Bronchial epithelial cell (primary cell): Measurements from ENCODE around the gene DENND1A. TPM values are rescaled to one million over a fixed set of nuclear protein-coding genes. Genes with fewer than 3 reads are reported as not detected.

Experiments used
- DNase-seq: peaks from one replicate; pipeline ENCODE4 v3.0.0-alpha.2; 2010; ENCODE audit warnings: low read depth
- FAIRE-seq: peaks from 2 replicates; lab custom pipeline; 2011; peaks lifted over from hg19 to GRCh38; lab: Jason Lieb, UNC
- H3K27me3 ChIP-seq: 2 replicates; pipeline ENCODE4 v1.5.1; 2011; ENCODE audit warnings: low read length; ENCODE audit not compliant: control insufficient read depth, insufficient read depth
- H3K36me3 ChIP-seq: 2 replicates; pipeline ENCODE4 v1.5.1; 2011; ENCODE audit warnings: low read length; ENCODE audit not compliant: control insufficient read depth, insufficient read depth
- H3K4me3 ChIP-seq: 2 replicates; pipeline ENCODE4 v1.5.1; 2011; ENCODE audit warnings: mild to moderate bottlenecking, low read depth, low read length, control low read depth
- total RNA-seq: library from RNA; depleted of rRNA; stranded (reverse); fragments of >200 nt; gene quantifications from 2 replicates; pipeline ENCODE4 v1.2.1, GENCODE V29; 2014
- TF ChIP-seq, protein P1 (sequence below): IDR thresholded peaks from 2 replicates; pipeline ENCODE4 v1.5.1; 2011; ENCODE audit warnings: mild to moderate bottlenecking, moderate library complexity, low read length, control low read depth, inconsistent platforms; ENCODE audit not compliant: insufficient read depth, severe bottlenecking

The DENND1A gene
- total RNA-seq, 1 donor from 2014 or later = 6.1 TPM

DNA sequence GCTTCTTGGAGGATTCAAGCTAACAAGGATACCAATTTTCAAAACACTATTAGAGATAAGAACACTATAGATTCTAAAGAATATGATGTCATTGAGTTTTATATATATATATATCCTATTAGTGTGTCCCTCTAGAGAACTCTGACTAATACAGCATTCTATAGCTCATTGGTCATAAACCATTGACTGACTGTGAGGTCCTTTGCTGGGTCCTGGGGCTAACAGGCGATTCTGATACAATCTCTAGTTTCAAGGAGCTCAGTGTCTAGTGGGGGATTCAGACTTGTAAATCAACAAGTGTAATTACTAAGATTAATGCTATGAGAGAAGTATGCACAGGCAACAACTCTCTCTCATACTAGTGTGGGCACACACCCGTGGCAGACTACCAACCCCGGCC, 234.5 kb downstream of the DENND1A start:
- no peaks in the 10 kb centered on the region for H3K36me3 ChIP-seq
- no peaks in the 10 kb centered on the region for H3K27me3 ChIP-seq
- FAIRE-seq (no peak), DNase-seq (peak; percentile 13)
- TF ChIP-seq, protein P1, sequence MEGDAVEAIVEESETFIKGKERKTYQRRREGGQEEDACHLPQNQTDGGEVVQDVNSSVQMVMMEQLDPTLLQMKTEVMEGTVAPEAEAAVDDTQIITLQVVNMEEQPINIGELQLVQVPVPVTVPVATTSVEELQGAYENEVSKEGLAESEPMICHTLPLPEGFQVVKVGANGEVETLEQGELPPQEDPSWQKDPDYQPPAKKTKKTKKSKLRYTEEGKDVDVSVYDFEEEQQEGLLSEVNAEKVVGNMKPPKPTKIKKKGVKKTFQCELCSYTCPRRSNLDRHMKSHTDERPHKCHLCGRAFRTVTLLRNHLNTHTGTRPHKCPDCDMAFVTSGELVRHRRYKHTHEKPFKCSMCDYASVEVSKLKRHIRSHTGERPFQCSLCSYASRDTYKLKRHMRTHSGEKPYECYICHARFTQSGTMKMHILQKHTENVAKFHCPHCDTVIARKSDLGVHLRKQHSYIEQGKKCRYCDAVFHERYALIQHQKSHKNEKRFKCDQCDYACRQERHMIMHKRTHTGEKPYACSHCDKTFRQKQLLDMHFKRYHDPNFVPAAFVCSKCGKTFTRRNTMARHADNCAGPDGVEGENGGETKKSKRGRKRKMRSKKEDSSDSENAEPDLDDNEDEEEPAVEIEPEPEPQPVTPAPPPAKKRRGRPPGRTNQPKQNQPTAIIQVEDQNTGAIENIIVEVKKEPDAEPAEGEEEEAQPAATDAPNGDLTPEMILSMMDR = no peak
- no peak overlapping the region for H3K4me3 ChIP-seq

DNA sequence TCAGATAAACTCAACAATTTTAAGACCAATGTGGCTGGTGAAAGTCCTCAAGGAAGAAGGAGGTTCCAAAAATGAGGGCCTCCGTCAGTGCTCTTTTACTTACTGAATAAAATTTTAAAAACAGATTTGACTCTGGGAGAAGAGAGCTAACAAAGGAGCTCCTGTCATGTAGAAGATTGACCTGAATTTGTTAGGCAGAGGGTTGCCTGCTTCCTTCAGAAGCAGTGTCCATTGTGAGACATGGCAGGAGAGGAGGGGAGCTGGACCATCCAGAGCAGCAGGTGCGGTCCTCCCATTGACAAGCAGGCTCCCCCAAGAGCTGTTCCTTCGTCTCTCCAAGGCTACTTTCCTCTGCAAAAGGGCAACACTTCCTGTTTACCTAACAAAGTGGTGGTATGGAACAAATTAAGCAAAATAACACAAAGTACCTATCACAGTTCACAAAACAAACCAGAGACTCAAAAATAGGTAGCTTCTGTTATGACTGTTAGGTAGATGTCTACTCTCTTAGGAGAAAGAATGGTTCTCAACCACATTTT, 238.1 kb downstream of the DENND1A start:
- TF ChIP-seq, protein P1 = no peak
- Histone ChIP-seq H3K27me3 (no peaks in the 10 kb centered on the region), H3K36me3 (no peaks in the 10 kb centered on the region), H3K4me3 (no peak overlapping the region)
- DNase-seq = no peak
- no peak for FAIRE-seq

DNA sequence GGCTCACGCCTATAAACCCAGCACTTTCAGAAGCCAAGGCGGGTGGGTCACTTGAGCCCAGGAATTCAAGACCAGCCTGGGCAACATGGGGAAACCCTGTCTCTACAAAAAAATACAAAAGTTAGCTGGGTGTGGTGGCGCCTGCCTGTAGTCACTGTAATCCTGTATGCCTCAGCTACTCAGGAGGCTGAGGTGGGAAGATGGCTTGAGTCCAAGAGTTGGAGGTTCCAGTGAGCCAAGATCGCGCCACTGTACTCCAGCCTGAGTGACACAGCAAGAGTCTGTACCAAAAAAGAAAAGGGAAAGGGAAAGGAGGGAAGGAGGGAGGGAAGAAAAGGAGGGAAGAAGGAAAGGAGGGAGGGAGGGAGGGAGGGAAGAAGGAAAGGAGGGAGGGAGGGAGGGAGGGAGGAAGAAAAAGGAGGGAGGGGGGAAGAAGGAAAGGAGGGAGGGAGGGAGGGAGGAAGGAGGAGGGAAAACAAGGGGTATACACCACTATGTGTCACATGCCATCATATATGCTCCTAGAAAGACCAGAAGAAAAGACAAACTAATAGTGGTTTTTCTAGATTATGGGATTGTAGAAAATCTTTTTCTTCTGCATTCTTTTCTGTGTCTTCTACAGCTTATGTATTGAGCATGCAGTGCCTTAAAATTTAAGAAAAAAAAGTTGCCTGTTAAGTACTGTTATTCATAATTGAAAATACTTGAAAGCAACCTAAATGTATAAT, 240.1 kb downstream of the DENND1A start:
- Histone ChIP-seq H3K27me3 (no peaks in the 10 kb centered on the region), H3K36me3 (no peaks in the 10 kb centered on the region), H3K4me3 (no peak overlapping the region)
- no peak for FAIRE-seq
- DNase-seq = peak; percentile 51
- TF ChIP-seq, protein P1 = no peak

DNA sequence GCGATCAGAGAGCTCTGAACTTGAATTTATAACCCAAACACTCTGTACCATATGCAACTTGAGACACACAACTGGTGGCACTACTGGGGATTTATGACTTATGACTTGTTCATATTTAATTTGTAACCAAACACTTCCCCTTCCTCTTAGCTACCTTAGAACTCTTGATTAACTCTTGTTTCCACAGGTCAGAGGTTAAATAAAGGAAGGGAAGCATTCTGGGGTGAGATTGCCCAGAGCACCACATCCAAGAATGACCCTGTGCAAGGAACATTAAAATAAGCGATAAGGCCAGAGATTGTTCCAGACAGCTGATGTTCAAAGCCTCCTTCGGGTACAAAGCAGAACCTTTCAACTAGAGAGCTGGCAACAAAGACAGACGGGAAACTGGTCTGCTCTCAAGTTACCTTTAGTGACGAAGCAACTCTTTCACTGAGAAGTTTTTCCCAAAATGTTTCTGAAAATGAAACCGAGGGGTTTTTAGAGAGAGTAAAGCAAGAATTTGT, 242.6 kb downstream of the DENND1A start:
- FAIRE-seq = no peak
- peak; percentile 55 for DNase-seq
- Histone ChIP-seq H3K4me3 (no peak overlapping the region), H3K36me3 (no peaks in the 10 kb centered on the region), H3K27me3 (no peaks in the 10 kb centered on the region)
- TF ChIP-seq, protein P1 = no peak

DNA sequence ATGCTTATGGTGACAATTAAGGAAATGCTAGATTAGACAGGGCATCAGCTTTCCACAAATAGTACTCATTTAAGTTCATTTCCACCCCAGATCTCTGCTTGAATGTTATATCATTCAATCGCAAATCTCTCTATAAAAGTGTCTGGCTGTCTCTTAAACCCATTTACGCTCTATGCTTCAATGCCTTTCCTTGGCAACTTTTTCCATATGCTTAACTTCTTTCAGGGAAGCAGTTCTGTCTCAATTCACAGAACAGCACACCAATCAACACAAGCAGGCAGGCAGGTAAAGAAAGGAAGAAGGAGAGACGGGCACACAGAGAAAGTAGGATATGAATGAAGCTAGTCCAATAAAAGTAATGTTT, 243.1 kb downstream of the DENND1A start:
- H3K36me3 ChIP-seq = no peaks in the 10 kb centered on the region
- FAIRE-seq (no peak), DNase-seq (peak; percentile 5)
- H3K27me3 ChIP-seq = no peaks in the 10 kb centered on the region
- no peak overlapping the region for H3K4me3 ChIP-seq
- TF ChIP-seq, protein P1 = no peak
